Right lobe of liver (tissue), 4 donors: ENCODE data around the gene OST4.

Source experiments
- POLR2A ChIP-seq: fragments of 450-650 bp; IDR thresholded peaks from one replicate; pipeline ENCODE4 v1.6.1; 2017; ENCODE audit warnings: antibody characterized with exemption, mild to moderate bottlenecking
- TF ChIP-seq, protein P1 (sequence below), 4 donors: fragments of 200-600 bp in 3 of 4; fragments of 450-650 bp in 1 of 4; IDR thresholded peaks; one replicate each; pipeline versions ENCODE4 v1.5.1 to v1.8.0; 2016 to 2022; ENCODE audit warnings: antibody characterized with exemption in 4 of 4, mild to moderate bottlenecking in 2 of 4
- donor health status: DM: no; HTN: no; CAD: no.
- donor health status: DM: no; HTN: no; CAD: no.
- donor health status: DM: no; HTN: yes; CAD: no.

DNA sequence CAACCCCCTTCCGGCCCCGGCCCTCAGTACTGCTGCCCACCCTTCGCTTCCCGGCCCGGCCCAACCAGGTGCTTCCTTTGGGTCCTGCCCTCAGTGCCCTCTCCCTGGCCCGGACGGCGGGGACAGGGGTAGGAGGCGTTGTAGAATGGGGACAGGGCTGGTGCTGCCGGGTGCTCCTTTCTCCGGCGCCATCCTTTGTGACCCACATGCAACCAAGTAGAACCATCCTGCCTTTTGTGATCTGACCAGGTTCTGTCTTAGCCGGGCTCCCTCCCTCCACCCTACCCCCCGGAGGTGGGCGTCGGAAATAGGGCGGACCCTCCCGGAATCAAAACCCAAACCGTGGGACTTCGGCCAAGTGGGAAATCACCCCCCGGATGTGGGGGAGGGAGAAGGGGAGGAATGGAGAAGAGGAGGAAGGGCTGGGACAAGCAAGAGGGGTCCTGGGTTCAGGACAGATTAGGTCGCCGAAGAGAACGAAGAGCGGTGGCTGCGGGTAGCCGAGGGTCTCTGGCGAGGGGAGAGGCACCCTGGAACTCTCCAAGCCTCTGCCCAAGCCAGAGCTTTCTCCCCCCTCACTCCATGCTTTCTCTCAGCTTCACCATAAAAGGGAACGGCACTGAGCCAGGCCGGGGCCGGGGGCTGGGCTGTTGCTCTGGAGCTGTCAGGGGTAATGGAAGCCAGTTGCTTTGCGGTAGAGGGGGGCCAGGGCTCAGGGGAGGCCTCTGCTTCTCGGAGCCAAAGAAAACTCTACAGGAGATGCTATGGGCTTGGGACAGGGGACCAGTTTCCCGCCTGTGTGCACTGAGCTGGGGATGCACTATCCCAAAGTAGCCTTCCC lies 756 bp upstream of the OST4 start:
- TF ChIP-seq, protein P1, sequence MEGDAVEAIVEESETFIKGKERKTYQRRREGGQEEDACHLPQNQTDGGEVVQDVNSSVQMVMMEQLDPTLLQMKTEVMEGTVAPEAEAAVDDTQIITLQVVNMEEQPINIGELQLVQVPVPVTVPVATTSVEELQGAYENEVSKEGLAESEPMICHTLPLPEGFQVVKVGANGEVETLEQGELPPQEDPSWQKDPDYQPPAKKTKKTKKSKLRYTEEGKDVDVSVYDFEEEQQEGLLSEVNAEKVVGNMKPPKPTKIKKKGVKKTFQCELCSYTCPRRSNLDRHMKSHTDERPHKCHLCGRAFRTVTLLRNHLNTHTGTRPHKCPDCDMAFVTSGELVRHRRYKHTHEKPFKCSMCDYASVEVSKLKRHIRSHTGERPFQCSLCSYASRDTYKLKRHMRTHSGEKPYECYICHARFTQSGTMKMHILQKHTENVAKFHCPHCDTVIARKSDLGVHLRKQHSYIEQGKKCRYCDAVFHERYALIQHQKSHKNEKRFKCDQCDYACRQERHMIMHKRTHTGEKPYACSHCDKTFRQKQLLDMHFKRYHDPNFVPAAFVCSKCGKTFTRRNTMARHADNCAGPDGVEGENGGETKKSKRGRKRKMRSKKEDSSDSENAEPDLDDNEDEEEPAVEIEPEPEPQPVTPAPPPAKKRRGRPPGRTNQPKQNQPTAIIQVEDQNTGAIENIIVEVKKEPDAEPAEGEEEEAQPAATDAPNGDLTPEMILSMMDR (IDR thresholded peaks at IDR 0.05): no peak
- no peak for TF ChIP-seq POLR2A
